SIG-M5 (cell line): ENCODE data around the gene SLC11A1.

Source experiments
- DNase-seq: peaks from one replicate; lab custom pipeline; 2025; lab: John Stamatoyannopoulos, UW

SLC11A1 gene

DNA sequence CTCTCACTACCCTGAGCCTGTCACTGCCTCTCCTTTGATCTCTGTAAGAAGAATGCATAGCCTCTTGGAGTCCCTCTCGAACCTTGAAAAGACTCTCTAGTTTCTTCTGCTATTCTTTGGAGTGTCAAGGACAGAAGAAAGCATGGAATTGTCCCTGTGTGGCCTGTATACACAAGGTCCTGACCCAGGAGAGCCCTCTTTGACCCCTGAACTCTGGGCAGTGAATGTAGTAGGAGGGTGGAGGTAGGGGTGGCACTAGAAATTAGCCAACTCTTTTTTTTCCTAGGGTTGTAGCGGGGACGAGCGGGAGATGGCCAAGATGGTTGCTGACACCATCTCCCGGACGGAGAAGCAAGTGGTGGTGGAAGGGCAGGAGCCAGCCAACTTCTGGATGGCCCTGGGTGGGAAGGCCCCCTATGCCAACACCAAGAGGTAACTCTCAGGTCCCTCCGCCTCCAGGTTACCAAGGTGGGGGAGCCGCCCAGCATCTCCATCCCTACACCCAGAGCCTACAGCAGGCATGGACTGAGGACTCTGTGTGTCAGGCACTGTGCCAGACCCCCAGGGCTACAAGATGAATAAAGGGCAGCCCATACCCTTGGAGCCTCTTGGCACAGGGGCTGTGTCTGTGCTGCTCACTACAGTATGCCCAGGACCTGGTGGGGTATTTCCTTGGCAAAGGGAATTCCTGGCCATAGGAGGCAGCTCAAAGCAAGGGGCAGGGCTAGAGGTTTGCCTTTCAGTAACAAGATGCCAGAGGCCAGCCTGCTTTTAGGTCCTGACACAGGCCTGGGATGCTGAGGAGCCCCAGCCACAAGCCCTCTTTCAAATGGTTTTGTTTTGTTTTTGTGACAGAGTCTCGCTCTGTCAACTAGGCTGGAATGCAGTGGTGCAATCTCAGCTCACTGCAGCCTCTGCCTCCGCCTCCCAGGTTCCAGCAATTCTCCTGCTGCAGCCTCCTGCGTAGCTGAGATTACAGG is 53.2 kb downstream of the SLC11A1 start:
- DNase-seq, result no peak

DNA sequence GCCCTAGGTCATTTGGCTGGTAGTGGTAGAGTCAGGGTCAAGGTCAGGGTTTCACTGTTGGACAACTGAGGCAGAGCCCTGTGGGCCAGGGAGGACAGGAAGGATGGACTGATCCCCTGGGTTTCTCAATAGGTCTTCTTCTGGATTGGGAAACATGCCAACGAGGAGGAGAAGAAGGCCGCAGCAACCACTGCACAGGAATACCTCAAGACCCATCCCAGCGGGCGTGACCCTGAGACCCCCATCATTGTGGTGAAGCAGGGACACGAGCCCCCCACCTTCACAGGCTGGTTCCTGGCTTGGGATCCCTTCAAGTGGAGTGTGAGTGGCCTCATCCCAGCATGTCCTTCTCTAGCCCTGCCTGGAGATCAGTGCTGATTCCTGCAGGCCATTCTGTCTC is 54.9 kb downstream of the SLC11A1 start:
- no peak for DNase-seq

DNA sequence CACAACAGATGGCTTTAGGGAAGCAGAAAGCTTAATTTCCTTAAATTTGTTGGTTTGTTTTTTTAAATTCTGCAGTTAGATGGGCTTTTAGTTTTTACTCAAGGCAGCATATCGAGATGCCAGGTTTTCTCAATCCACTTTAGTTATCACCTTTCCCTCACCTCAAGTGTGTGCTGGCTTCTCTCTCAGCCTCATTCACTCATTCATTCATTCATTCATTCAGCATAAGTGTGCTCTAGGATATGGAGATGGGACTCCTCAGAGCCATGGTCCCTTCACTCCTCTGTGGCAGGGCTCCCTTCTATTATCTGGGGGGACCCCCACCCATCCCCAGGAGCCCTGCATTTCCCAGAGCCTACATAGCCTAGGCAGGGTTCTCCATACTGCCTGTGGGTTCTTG is 55.9 kb downstream of the SLC11A1 start:
- no peak for DNase-seq

DNA sequence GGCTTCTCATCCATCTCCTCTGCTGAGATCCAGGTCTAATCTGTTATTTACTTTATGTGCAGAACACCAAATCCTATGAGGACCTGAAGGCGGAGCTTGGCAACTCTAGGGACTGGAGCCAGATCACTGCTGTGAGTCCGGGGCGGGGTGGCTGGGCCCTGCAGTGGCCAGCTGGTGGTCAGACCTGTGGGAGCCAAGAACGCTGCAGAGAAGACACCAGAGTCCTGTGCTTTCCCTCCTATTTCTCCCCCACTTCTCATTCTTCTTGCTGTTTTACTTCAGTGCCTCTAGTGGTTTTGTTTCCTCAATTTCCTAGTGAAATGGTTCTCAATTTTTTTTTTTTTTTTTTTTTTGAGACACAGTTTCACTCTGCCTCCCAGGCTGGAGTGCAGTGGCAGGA is 56.5 kb downstream of the SLC11A1 start:
- DNase-seq, result peak; percentile 16

DNA sequence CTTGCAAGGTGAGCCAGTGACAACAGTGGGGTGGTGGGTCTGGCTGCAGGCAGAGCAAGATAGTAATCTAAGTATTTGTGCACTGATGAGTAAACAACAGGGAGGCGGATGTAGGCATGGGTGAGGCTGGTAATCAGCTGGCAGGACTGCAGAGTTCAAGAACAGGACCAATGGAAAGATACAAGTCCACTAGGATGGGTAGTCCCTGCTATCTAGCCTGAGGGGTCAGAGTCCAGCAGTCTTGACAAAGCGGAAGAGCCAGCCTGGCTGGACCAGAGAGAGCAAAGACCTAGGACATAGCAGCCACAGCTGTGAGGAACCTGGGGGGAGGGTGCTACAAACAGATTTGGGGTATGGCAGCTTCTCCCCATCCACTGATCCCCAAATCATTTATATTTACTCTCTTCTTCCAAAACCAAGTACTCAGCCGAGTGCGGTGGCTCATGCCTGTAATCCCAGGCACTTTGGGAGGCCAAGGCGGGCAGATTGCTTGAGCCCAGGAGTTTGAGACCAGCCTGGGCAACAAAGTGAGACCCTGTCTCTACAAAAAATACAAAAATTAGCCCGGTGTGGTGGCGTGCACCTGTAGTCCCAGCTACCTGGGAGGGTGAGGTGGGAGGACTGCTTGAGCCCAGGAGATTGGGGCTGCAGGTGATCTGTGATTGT is 62.8 kb downstream of the SLC11A1 start:
- DNase-seq, result no peak

DNA sequence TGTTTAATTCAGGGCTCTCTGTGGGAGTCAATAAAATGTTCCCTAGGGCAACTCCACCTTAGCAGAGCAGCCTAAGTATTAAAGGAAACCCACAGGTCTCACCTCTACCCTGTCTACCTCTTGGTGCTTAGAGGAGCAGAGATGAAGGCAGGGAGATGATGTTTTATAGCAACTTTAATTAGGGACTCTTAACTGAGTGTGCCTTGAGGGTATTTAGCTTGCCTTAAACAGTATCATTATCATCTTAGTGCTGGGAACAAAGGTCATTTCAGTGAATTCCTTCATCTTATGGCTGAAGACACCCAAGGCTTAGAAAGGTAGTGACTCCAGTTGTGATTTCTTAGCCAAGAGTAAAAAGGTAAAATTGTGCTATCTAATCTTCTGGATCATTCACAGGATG is 63.5 kb downstream of the SLC11A1 start:
- DNase-seq, result no peak
